Stimulated activated CD8-positive, alpha-beta memory T cell treated with anti-CD3 and anti-CD28 coated beads, Interleukin-4, amount 100 ng/mL, for 4 hours (primary cell): ENCODE measurements around the gene SETBP1.

ENCODE experiments used
- DNase-seq, 2 donors: peaks; one replicate each; pipeline ENCODE4 v3.0.0-alpha.2; 2020; ENCODE audit warnings: low read depth in 2 of 2, low spot score in 1 of 2

Gene SETBP1

GRCh38 chr18:44815108-44815507 is 134.4 kb downstream of the SETBP1 start:
- no peak for DNase-seq

- DNase-seq = no peak
Observed at GRCh38 chr18:44816050-44816449, 135.4 kb downstream of the SETBP1 start.

- no peak for DNase-seq
Observed at GRCh38 chr18:44816477-44816876, 135.8 kb downstream of the SETBP1 start.

- DNase-seq = no peak
Observed at GRCh38 chr18:44817831-44818473, 137.3 kb downstream of the SETBP1 start.

GRCh38 chr18:44818668-44819403 is 138.1 kb downstream of the SETBP1 start:
- DNase-seq = no peak

- no peak for DNase-seq
Observed at GRCh38 chr18:44819944-44820510, 139.3 kb downstream of the SETBP1 start.

- DNase-seq = no peak
Observed at GRCh38 chr18:44821924-44822323, 141.2 kb downstream of the SETBP1 start.

GRCh38 chr18:44823286-44823685 is 142.6 kb downstream of the SETBP1 start:
- no peak for DNase-seq

- DNase-seq = no peak
Observed at GRCh38 chr18:44823782-44824181, 143.1 kb downstream of the SETBP1 start.

- DNase-seq = no peak
Observed at GRCh38 chr18:44824884-44825283, 144.2 kb downstream of the SETBP1 start.

GRCh38 chr18:44826418-44827259 is 146.0 kb downstream of the SETBP1 start:
- DNase-seq = no peak

GRCh38 chr18:44828080-44828479 is 147.4 kb downstream of the SETBP1 start:
- DNase-seq = no peak

GRCh38 chr18:44830581-44830980 is 149.9 kb downstream of the SETBP1 start:
- no peak for DNase-seq

GRCh38 chr18:44833786-44834185 is 153.1 kb downstream of the SETBP1 start:
- DNase-seq = no peak

- no peak for DNase-seq
Observed at GRCh38 chr18:44834867-44835469, 154.3 kb downstream of the SETBP1 start.

- no peak for DNase-seq
Observed at GRCh38 chr18:44835703-44836102, 155.0 kb downstream of the SETBP1 start.

- DNase-seq = no peak
Observed at GRCh38 chr18:44836263-44836662, 155.6 kb downstream of the SETBP1 start.

GRCh38 chr18:44837482-44838180 is 156.9 kb downstream of the SETBP1 start:
- no peak for DNase-seq

GRCh38 chr18:44838971-44839666 is 158.4 kb downstream of the SETBP1 start:
- peak; percentile 29 to 43 for DNase-seq
